Urothelium cell line (cell line): Measurements from ENCODE around the gene IQCC.
A peak's percentile ranks its signal among the peaks of the same experiment; 100 is the strongest.

Experiments used
- DNase-seq: peaks from one replicate; pipeline ENCODE4 v3.0.0; 2011; ENCODE audit warnings: low spot score, mixed read lengths
- FAIRE-seq: peaks from 2 replicates; lab custom pipeline; 2011; peaks lifted over from hg19 to GRCh38; lab: Jason Lieb, UNC

The IQCC gene

GRCh38 chr1:32221980-32222755, 16.7 kb downstream of the IQCC start, which contains the start of the genes EIF3I and TMEM234:
Gene EIF3I, plus strand, starts transcription at chr1:32222407. Its CDS starts 35 bp downstream, at chr1:32222442.
Gene TMEM234, minus strand, starts transcription at chr1:32222353. Its CDS starts 31 bp downstream, at chr1:32222322.
- no peak for FAIRE-seq
- DNase-seq = peak; percentile 96

GRCh38 chr1:32223683-32224082, 18.2 kb downstream of the IQCC start:
- no peak for DNase-seq
- no peak for FAIRE-seq

GRCh38 chr1:32224285-32224684, 18.8 kb downstream of the IQCC start:
- DNase-seq (no peak), FAIRE-seq (no peak)

GRCh38 chr1:32228771-32229170, 23.3 kb downstream of the IQCC start:
- FAIRE-seq = no peak
- no peak for DNase-seq

GRCh38 chr1:32231843-32232432, 26.5 kb downstream of the IQCC start:
- no peak for DNase-seq
- FAIRE-seq = no peak

GRCh38 chr1:32232558-32233304, 27.3 kb downstream of the IQCC start:
- FAIRE-seq (no peak), DNase-seq (no peak)

GRCh38 chr1:32234792-32235191, 29.3 kb downstream of the IQCC start:
- DNase-seq (no peak), FAIRE-seq (no peak)

- no peak for FAIRE-seq
- DNase-seq = no peak
Measured at GRCh38 chr1:32239337-32239736, 33.9 kb downstream of the IQCC start.

GRCh38 chr1:32239790-32240139, 34.3 kb downstream of the IQCC start:
- no peak for FAIRE-seq
- no peak for DNase-seq

- FAIRE-seq = no peak
- peak; percentile 74 for DNase-seq
Measured at GRCh38 chr1:32240140-32240951, 34.9 kb downstream of the IQCC start.

- DNase-seq (peak; percentile 66), FAIRE-seq (no peak)
Measured at GRCh38 chr1:32241001-32241763, 35.7 kb downstream of the IQCC start.

GRCh38 chr1:32242341-32242851, 36.9 kb downstream of the IQCC start:
- no peak for FAIRE-seq

GRCh38 chr1:32246888-32247273, 41.4 kb downstream of the IQCC start, which contains the start of gene FAM167B:
Gene FAM167B, plus strand, starts transcription at chr1:32247222. Its CDS starts 200 bp downstream, at chr1:32247422.
- FAIRE-seq (no peak), DNase-seq (no peak)

More at GRCh38 chr1:32242341-32242851, 36.9 kb downstream of the IQCC start:
- no peak for DNase-seq

GRCh38 chr1:32247452-32247851, 42.0 kb downstream of the IQCC start:
- FAIRE-seq (no peak), DNase-seq (no peak)

- DNase-seq (peak; percentile 82), FAIRE-seq (no peak)
Measured at GRCh38 chr1:32247983-32248889, 42.8 kb downstream of the IQCC start.

- no peak for FAIRE-seq
- DNase-seq = no peak
Measured at GRCh38 chr1:32249831-32250525, 44.5 kb downstream of the IQCC start.

- FAIRE-seq (no peak), DNase-seq (no peak)
Measured at GRCh38 chr1:32250893-32251716, 45.6 kb downstream of the IQCC start, which contains the start of gene LCK. Gene LCK, plus strand, starts transcription at chr1:32251265. Its CDS starts 23,065 bp downstream, at chr1:32274330.
